Central memory CD4-positive, alpha-beta T cell (primary cell): ENCODE results near the gene ZNF106.

Source experiments
- DNase-seq: peaks from one replicate; pipeline ENCODE4 v3.0.0; 2022
- total RNA-seq, 3 experiments: gene quantifications; one replicate each; lab custom pipeline; 2026; lab: John Stamatoyannopoulos, UW

Gene ZNF106
- 97.4 to 171 (median 157) reads per million in 3 experiments for total RNA-seq

DNA sequence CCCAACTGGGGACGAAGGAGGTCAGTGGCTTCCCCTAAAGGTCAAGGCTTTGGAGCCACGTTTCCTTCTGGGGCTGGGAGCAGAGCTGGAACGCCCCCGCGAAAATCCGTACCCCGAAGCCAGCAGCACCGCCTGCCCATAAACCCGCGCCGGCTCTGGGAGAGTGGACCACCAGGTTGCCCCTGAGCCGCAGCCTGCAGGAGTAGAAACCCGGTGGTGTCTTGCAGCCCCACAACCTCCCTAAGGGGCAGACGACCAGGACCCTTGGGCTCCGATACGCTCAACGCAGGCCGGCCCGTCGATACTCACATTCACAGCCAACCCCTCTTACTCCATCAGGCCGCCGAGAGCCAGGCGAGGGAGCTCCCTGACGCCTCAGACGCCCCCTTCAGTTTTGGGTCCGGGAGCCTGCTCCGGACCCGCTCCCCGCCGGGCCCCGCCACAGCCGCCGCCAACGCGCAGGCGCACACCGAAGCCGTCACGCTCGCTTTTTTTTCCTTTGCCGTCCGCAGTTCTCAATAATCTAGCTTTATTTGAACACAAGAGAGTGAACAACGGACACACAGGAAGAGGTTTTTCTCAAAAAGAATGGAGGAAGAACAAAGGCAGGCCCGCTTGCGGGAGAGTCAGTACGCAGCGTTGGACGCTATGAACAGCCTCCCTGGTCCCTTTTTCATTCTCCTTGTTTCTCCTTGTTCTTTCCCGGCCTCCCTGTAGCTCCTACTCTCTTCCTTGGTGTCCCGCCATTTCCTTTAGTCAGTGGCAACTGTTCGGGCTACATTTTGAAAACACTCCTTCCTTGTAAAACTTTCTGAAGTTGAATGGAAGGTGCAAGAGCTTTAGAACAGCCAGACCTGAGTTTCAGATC is at the start of gene ZNF106:
ZNF106 (minus strand) TSS at position 471 of the 868 bp plus-strand sequence. CDS start 18,852 bp downstream, outside the sequence.
- DNase-seq = peak; percentile 90

DNA sequence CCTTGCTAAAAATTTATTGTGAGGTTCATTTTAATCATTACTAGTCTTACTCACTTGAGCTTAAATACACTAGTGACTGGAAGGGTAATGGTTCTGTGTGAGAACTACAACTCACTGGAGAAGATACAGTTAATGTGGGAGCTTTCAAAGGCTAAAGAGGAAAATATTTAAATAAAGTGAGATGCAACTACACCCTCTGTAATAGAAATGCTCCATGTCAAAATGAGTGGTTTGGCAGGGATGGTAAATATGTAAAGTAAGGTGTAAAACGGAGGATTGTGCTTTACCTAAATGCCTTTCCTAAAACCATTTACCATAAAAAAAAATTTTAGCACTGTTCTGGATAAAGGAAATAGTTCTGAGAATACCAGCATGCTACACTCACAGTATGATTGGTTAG is 42.3 kb upstream of the ZNF106 start:
- DNase-seq = no peak

DNA sequence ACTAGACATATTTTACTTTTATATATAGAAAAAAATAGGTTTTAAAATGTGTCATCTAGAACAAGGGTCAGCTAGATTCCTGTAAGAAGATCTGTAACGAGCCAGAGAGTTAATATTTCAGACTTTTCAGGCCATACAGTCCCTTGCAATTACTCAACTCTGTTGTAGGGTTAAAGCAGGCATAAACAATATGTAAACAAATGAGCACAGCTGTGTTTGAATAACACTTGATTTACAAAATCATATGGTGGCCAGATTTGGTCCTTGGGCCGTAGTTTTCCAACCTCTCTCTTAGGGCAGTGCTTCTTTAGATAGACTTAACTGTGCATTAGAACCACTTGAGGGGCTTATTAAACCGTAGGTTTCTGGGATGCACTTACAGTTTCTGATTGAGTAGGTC is 38.0 kb upstream of the ZNF106 start:
- DNase-seq = no peak

DNA sequence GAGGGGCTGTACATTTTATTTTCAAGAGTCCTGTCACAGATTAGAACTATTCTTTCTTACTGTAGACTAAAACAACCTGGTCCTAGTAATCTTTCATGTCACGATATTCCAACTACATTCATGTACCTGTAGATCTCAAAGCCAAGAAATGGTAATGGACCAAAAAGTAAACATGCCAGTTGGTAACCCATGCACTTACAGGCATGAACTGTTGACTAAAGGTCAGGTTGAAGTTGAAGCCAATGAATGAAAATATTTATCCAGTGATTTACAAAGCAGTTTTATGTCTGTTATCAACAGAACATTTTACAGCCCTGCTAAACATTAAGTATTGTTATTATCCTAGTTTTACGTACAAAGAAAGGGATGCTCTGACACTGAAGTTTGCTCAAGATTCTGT is 32.4 kb upstream of the ZNF106 start:
- no peak for DNase-seq

DNA sequence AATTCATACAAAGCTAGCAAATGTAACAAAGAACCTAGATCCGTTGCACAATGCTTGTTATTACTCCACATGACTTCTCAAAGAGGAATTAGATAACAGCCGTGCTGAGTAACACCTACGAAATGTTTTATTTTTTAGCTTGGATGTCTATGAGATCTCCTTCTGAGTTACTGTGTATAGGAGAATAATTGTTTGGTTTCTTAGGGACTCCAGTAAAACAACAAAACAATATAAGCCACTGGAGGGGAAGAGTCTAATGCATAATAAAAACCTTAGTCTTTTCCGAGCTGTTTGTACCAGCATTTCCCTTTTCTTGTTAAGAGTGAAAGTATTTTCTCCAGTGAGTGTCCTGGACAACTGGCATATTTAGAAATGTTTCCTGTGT is 20.1 kb upstream of the ZNF106 start:
- DNase-seq = no peak

DNA sequence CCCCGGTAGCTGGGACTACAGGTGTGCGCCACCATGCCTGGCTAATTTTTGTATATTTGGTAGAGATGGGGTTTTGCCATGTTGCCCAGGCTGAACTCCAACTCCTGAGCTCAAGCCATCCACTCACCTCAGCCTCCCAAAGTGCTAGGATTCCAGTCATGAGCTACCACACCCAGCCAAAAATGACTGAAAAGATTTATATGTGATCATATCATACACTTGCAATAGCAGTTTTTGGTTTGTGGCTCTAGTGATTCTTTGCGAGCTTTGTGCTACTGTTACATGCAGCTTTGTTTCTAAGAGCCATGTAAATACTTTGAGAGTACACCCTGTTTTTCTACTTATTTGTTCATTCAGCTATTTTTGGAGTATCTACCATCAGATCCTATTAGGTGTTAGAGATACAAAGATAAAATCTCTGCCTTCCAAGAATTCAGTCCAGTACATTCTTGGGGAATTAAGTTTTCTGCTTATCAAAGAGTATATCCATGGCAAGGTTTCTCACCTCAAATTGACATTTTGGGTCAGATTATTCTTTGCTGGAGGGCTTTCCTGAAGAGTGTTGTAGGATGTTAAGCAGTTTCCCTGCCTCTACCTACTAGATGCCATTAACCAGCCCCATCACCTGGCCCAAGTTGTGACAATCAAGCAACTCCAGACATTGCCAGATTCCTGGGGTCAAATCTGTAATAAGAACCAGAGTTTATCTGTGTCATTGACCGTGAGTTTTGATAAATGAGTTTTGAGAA is 19.5 kb upstream of the ZNF106 start:
- no peak for DNase-seq

DNA sequence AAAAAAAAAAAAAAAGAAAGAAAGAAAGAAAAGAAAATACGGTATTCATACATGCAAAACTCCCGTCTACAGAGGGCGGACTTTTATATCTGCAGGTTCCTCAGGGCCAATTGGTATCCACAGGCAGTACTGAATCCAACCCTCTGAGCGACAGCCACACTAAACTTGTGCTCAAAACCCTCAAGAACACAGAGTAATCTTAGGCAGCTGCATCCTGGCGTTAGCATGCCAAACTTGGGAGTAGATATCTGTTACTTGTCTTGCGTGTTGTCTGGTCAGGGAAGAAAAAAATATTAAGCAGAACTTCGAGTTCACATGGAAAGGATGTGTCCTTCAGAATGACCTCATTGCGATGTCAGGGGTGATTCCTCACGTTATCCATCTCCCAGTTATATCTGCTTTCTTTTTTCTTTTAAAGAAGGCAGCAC is 17.3 kb upstream of the ZNF106 start:
- no peak for DNase-seq

DNA sequence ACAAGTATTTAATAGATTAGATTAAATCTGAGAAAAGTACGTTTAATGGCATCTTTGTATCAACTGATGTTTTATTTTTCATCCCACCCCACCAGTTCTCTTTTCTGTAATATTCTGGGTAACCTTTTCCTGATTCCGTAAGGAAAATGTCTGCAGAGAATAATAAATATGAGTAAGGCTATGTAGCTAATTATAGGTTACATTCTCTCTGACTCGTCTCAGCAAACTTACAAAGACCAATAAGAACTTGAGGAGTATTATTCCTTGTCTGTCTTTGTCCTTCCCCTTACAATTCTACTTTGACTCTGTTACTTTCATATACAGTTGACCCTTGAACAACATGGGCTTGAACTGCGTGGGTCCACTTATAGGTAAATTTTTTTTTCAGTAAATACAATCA is 16.6 kb upstream of the ZNF106 start:
- no peak for DNase-seq

DNA sequence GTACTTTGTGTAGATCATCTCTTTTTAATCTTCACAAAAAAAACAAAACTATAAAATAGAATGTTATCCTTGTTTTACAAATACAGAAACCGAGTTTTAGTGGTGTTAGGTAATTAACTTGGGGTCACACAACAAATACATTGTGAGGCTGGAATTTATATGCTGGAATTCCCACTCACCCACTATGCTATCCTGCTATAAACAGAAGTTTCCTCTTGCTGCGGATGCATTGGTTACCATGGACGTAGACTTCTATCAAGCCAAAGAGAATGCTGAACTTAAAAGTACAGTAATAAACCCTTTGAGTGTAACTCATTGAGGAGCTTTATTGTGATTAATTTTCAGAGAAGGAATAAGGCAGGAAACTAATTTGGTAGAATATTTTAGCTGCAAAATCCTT is 13.7 kb upstream of the ZNF106 start:
- DNase-seq = no peak

DNA sequence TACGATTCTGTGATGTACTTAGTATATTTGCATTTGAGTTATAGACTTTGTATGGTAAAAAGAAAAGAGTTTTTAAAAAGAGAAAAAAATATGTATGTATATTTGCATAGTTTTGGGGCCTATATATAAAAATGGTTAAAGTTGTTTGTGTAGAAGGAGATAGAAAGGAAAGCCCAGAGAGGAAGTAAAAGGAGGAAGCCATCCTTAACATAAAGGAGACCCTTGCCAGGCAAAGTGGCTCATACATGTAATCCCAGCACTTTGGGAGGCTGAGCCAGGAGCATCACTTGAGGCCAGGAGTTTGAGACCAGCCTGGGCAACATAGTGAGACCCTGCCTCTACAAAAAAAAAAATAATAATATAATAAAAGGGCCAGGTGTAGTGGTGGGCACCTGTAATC is 12.9 kb upstream of the ZNF106 start:
- no peak for DNase-seq

DNA sequence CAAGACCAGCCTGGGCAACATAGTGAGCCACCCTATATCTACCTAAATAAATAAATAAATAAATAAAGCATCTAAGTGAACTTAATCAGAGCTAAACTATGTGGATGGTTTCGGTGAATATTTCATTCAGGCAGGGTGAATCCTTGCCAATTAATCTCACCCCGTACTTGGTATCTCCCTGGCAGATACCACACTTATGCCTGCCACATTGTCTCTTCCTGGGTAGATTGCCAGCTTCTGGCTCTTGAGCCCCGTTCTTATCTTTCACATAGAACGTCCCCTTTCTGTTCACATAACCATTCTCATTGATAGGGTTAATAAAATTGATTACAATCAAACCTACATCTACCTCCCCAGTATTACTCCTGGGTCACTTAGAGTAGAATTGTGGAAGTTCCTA is 11.5 kb upstream of the ZNF106 start:
- DNase-seq = no peak

DNA sequence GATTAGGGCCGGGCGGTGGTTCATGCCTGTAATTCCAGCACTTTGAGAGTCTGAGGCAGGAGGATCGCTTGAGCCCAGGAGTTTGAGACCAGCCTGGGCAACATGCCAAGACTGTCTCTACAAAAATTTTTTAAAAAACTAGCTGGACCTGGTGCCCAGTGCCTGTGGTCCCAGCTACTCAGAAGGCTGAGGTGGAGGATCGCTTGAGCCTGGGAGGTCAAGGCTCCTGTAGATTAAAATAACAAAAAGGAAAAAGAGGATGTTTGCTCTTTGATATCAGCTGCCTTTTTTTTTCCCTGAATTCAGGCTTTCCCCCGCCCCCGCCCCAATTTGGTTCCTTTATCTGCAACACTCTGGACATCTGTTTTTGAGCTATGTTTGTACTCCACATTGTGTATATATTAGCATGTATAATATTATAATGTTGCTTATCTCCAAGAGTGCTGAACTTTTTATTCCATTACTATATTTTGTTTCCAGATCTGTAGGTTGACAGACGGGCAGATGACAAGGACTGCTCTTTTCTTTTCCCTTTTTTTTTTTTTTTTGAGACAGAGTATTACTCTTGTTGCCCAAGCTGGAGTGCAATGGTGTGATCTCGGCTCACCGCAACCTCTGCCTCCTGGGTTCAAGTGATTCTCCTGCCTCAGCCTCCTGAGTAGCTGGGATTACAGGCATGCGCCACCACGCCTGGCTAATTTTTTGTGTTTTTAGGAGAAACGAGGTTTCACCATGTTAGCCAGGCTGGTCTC is 9.1 kb upstream of the ZNF106 start:
- DNase-seq = no peak

DNA sequence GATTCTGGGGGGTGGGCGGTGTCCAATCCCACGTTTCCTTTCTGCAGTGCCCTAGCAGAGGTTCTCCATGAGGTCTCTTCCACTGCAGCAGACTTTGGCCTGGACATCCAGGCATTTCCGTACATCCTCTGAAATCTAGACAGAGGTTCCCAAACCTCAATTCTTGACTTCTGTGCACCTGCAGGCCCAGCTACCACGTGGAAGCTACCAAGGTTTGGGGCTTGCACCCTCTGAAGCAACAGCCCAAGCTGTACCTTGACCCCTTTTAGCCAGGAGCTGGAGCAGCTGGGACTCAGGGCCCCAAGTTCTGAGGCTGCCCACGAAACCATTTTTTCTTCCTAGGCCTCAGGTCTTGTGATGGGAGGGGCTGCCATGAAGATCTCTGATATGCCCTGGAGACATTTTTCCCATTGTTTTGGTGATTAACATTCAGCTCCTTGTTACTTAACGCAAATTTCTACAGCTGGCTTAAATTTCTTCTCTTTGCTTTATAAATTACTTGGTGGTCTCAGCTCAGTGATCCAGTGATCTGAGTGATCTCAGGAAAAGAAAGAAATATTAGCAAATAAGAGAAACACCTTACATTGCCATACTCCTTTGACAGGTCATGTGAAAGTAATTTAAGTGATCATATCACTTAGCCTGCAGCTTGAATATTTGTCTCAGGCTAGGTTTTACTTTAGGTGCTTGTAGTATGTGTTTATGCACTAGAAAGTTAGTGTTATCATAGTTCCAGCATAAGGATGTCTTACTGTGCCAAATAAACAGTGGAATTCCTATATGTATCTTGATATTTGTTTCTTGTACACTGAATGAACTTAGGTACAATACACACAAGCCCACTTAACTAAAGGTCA is 7.5 kb upstream of the ZNF106 start:
- DNase-seq = no peak

DNA sequence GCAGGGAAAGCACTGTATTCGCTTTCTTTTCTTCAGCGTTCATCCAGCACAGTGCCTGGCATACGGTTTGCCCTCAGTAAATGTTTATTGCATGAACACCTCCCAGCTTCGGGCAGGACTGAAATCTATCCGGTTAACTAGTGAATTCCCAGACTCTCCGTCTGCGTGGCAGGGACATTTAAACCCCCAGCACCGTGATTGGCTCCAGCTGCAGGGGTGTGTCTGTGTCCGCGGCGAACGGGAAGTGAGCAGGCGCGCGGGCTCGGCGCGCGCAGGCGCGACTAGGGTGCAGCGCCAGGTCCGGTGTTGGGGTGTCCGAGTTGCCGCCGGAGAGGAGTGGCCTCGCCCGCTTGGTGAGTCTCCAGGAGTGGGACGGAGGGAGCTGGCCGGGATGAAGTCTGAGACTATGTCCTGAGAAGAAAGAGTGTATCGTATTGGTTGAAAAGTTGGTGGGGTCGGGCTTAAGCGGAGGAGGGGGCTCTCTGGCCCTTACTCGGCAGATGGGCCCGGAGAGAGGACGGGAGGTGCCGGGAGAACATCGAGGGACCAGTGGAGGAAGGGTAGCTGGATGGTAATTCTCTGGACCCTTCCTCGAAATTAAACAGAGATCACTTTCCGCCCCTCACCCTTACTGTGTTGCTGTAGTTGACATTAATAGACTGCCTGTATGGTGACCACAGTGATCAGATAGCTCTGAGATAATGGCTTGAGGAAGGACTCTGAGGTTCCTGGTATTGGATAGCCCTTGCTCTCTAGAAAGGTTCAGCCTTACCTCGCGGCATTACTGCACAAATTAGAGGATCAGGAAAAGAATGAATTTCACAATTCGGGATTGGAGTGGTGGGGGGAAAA is 4.6 kb upstream of the ZNF106 start, which contains the start of gene SNAP23:
SNAP23 (plus strand) TSS at position 274 of the 852 bp plus-strand sequence. CDS start 16,213 bp downstream, outside the sequence.
- DNase-seq = peak; percentile 81

DNA sequence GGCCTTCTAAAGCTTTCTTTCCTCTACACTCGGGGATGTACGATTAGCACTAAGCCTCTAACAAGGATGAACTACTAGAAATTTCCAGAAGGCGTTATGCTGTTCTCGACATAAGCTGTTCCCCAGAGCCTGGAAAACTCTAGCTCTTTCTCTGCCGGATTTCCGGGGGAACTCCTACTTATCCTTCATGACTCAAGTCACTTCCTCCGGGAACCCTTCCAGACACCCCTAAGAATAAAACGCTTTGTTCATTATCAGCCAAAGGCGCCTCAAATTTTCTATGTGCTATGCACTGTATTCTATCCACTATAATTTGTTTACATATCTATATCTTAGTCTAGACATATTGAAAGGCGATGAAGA is 4.0 kb upstream of the ZNF106 start:
- no peak for DNase-seq

DNA sequence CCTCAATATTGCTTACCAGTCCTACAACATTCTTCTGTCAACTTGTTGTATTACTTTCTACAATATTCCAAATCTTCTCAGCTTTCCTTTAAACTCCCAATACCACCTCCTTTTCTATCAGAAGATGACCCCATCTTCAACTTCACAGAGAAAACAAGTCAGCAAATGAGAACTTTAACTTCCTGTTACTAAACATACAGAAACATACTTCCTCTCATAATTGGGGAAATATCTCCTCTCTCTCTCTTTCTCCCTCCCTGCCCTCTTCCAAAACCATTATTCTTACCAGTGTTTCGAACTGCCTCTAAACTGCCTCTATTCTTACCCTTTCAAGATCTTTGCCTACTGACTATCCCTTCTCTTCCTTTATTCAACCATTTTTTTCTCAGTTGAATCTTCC is 2.7 kb upstream of the ZNF106 start:
- DNase-seq = no peak

DNA sequence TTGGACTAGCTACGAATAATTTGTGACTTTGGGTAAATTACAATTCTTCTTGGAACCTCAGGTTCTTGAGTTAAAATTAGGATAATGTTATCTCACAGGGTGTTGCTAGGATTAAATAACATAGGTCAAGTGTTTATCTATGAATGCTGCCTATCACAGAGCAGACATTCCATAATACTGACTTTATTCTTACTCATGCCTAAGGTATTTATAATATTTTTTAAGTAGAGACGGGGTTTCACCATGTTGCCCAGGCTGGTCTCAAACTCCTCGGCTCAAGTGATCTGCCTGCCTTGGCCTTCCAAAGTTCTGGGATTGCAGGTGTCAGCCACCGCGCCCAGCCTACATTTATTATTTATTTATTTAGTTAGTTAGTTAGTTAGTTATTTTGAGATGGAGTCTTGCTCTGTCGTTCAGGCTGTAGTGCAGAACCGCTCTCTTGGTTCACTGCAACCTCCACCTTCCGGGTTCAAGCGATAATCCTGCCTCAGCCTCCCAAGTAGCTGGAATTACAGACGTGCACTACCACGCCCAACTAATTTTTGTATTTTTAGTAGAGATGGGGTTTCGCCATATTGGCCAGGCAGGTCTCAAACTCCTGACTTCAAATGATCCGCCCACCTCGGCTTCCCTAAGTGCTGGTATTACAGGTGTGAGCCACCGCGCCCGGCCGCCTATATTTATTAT is 741 bp upstream of the ZNF106 start:
- no peak for DNase-seq

DNA sequence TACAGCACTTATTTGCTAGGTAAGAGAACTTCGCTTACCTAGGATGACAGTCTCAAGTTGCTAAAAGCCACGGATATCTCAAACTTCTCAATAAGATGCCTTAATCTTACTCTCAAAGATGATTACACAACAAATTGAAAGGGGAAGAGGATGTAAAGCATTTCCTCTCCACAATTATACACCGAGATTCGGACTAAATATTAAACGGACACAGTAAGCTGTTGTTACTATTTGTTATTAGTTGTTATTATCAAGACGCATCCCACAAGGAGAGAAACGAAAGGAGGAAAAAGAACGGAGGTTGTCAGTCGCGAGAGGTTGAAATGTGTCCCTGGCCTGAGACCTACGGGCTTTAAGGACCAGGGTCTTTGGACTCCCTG is 660 bp downstream of the ZNF106 start:
- DNase-seq = peak; percentile 5

DNA sequence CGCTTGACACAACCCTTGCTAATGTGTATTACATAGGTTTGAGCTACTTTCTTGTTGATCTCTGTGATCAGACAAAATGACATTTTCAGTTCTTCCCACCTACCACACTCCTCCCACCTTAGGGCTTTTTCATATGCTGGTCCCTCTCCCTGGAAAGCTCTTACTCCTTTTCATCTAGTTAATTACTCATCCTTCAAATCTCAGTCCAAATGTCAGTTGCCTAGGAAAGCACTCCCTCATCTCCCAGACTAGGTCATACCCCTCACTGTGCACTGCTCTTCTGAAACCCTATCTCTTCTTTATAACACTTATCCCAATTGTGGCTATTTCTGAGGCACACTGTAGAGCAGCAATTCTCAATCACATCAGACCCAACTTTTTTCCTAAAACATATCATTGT is 7.3 kb downstream of the ZNF106 start:
- no peak for DNase-seq

DNA sequence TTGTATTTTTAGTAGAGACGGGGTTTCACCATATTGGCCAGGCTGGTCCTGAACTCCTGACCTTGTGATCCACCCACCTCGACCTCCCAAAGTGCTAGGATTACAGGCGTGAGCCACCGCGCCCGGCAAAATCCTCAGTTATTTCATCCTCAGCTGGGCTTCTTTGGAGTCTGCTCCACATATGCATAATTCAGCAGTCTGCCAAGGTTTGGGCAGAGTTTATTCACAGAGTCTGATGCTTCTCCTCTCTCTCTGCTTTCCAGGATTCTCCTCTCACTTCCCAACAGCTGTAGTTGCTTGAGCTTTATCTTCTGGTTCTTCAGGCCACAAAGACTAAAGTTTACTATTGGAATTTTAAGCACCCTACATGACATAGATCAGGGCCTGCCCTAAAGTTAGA is 8.2 kb downstream of the ZNF106 start:
- DNase-seq = no peak

DNA sequence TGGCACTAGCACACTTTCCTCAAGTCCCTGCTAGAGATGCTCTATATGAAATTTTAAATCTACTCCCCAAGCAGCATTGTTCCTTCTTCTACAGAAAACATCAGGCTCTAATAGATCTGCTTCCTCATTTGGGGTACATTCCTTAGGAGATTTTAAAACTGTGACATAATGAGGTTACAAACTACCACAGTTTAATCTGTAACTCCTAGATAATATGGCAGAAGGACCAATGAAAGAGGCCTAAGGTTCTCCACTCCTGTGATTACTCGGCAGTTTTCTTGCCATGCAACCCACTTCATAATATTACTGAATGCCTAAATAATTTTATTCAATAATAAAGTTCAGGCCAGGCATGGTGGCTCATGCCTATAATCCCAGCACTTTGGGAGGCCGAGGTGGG is 16.1 kb downstream of the ZNF106 start:
- DNase-seq = no peak
